Activated T-helper 9 cell treated with anti-CD3 and anti-CD28 coated beads, Interleukin-2, amount 50 U/mL, for 16 hours (primary cell): ENCODE results near the gene DUSP5.
"Not testable (repeated sequence)": the region's sequence is repeated elsewhere in the genome, so short reads cannot be mapped to it uniquely, and the experiment has no call there.

Source experiments
- DNase-seq: peaks from one replicate; pipeline ENCODE4 v3.0.0-alpha.2; 2020; ENCODE audit warnings: low read depth

Gene DUSP5

GRCh38 chr10:110497438-110498086 is at the start of gene DUSP5:
Gene DUSP5 (plus strand): TSS chr10:110497907. CDS start chr10:110498122, 215 bp downstream.
- peak; percentile 94 for DNase-seq

- DNase-seq, result no peak
These were observed 48.9 kb upstream of the DUSP5 start for GRCh38 chr10:110448682-110449418.

- no peak for DNase-seq
These were observed 42.3 kb upstream of the DUSP5 start for GRCh38 chr10:110455446-110455845.

- no peak for DNase-seq
These were observed 41.7 kb upstream of the DUSP5 start for GRCh38 chr10:110456046-110456445.

- no peak for DNase-seq
These were observed 41.1 kb upstream of the DUSP5 start for GRCh38 chr10:110456523-110457091.

- no peak for DNase-seq
These were observed 39.9 kb upstream of the DUSP5 start for GRCh38 chr10:110457851-110458250.

- DNase-seq, result no peak
These were observed 39.3 kb upstream of the DUSP5 start for GRCh38 chr10:110458266-110458920.

- no peak for DNase-seq
These were observed 38.1 kb upstream of the DUSP5 start for GRCh38 chr10:110459600-110459999.

- DNase-seq, result peak; percentile 22
These were observed 37.4 kb upstream of the DUSP5 start for GRCh38 chr10:110460111-110460809.

GRCh38 chr10:110461088-110461487 is 36.6 kb upstream of the DUSP5 start:
- no peak for DNase-seq

GRCh38 chr10:110461530-110461929 is 36.2 kb upstream of the DUSP5 start:
- DNase-seq, result no peak

- no peak for DNase-seq
These were observed 35.3 kb upstream of the DUSP5 start for GRCh38 chr10:110462166-110463095.

- DNase-seq, result not testable (repeated sequence)
These were observed 29.4 kb upstream of the DUSP5 start for GRCh38 chr10:110468258-110468657.

GRCh38 chr10:110470541-110470940 is 27.2 kb upstream of the DUSP5 start:
- not testable (repeated sequence) for DNase-seq

- no peak for DNase-seq
These were observed 26.1 kb upstream of the DUSP5 start for GRCh38 chr10:110471566-110472139.

GRCh38 chr10:110474017-110474416 is 23.7 kb upstream of the DUSP5 start:
- no peak for DNase-seq

GRCh38 chr10:110474826-110475225 is 22.9 kb upstream of the DUSP5 start:
- DNase-seq, result no peak

- DNase-seq, result no peak
These were observed 21.8 kb upstream of the DUSP5 start for GRCh38 chr10:110475722-110476515.

- DNase-seq, result no peak
These were observed 18.0 kb upstream of the DUSP5 start for GRCh38 chr10:110479710-110480109.

GRCh38 chr10:110480387-110480786 is 17.3 kb upstream of the DUSP5 start:
- no peak for DNase-seq
